AG04450 (cell line): ENCODE measurements around the gene RNF111. TPM values are rescaled to one million over a fixed set of nuclear protein-coding genes. Genes with fewer than 3 reads are reported as not detected.

Experiments used
- CTCF ChIA-PET: fragments of 300-600, 350-600 bp; formaldehyde crosslinking; extraction: SDS; loops from one replicate; lab custom pipeline; 2022; ENCODE audit warnings: antibody characterized with exemption, inconsistent platforms; lab: Charles Lee
- POLR2A ChIA-PET: fragments of 350-600 bp; formaldehyde crosslinking; extraction: SDS; loops from one replicate; lab custom pipeline; 2021; ENCODE audit warnings: antibody characterized with exemption, inconsistent platforms; lab: Yijun Ruan, JAX
- DNase-seq: peaks from one replicate; pipeline ENCODE4 v3.0.0-alpha.2; 2011; ENCODE audit warnings: low read depth, low spot score
- H3K27ac ChIP-seq: one replicate; pipeline ENCODE4 v1.5.1; 2012; ENCODE audit warnings: low read depth, low read length, control low read depth
- H3K27me3 ChIP-seq: one replicate; pipeline ENCODE4 v1.6.0; 2012; ENCODE audit warnings: low read length; ENCODE audit not compliant: control insufficient read depth, insufficient read depth
- H3K4me3 ChIP-seq: 2 replicates; pipeline ENCODE4 v1.5.1; 2011; ENCODE audit warnings: mild to moderate bottlenecking, low read depth, low read length, control low read depth
- H3K9me3 ChIP-seq: 2 replicates; pipeline ENCODE4 v1.5.1; 2012; ENCODE audit warnings: low read length; ENCODE audit not compliant: control insufficient read depth, insufficient read depth
- polyA plus RNA-seq: library from polyadenylated mRNA; depleted of rRNA; stranded (reverse); fragments of >200 nt; gene quantifications from 2 replicates; pipeline ENCODE4 v1.2.3, GENCODE V29; 2011
- TF ChIP-seq, protein P1 (sequence below): IDR thresholded peaks from 2 replicates; pipeline ENCODE4 v1.5.1; 2011; ENCODE audit warnings: low read depth, low read length, control low read depth, inconsistent platforms

Gene RNF111
- polyA plus RNA-seq, 1 experiment: 24.4 TPM

GRCh38 chr15:59059076-59059597 is 71.7 kb downstream of the RNF111 start:
- no peaks in the 10 kb centered on the region for H3K27me3 ChIP-seq
- no peak overlapping the region for H3K27ac ChIP-seq
- ChIA-PET POLR2A (no interaction called here), CTCF (no interaction called here)
- no peaks in the 10 kb centered on the region for H3K9me3 ChIP-seq
- TF ChIP-seq, protein P1, sequence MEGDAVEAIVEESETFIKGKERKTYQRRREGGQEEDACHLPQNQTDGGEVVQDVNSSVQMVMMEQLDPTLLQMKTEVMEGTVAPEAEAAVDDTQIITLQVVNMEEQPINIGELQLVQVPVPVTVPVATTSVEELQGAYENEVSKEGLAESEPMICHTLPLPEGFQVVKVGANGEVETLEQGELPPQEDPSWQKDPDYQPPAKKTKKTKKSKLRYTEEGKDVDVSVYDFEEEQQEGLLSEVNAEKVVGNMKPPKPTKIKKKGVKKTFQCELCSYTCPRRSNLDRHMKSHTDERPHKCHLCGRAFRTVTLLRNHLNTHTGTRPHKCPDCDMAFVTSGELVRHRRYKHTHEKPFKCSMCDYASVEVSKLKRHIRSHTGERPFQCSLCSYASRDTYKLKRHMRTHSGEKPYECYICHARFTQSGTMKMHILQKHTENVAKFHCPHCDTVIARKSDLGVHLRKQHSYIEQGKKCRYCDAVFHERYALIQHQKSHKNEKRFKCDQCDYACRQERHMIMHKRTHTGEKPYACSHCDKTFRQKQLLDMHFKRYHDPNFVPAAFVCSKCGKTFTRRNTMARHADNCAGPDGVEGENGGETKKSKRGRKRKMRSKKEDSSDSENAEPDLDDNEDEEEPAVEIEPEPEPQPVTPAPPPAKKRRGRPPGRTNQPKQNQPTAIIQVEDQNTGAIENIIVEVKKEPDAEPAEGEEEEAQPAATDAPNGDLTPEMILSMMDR: no peak
- no peak overlapping the region for H3K4me3 ChIP-seq
- DNase-seq: no peak

GRCh38 chr15:59060348-59060747 is 72.9 kb downstream of the RNF111 start:
- TF ChIP-seq, protein P1: no peak
- H3K4me3 ChIP-seq: no peak overlapping the region
- DNase-seq: no peak
- ChIA-PET CTCF (no interaction called here), POLR2A (no interaction called here)
- no peak overlapping the region for H3K27ac ChIP-seq
- no peaks in the 10 kb centered on the region for H3K9me3 ChIP-seq
- H3K27me3 ChIP-seq: no peaks in the 10 kb centered on the region

- Histone ChIP-seq H3K27ac (no peak overlapping the region), H3K4me3 (no peak overlapping the region), H3K9me3 (no peaks in the 10 kb centered on the region), H3K27me3 (no peaks in the 10 kb centered on the region)
- ChIA-PET CTCF (no interaction called here), POLR2A (interaction anchor here (0.6 kb wide), 1 partner anchor 206 kb away, joined by 9 read pairs; no protein-coding TSS in a partner anchor)
- no peak for DNase-seq
- TF ChIP-seq, protein P1: no peak
These were observed 75.6 kb downstream of the RNF111 start for GRCh38 chr15:59063042-59063441.

DNA sequence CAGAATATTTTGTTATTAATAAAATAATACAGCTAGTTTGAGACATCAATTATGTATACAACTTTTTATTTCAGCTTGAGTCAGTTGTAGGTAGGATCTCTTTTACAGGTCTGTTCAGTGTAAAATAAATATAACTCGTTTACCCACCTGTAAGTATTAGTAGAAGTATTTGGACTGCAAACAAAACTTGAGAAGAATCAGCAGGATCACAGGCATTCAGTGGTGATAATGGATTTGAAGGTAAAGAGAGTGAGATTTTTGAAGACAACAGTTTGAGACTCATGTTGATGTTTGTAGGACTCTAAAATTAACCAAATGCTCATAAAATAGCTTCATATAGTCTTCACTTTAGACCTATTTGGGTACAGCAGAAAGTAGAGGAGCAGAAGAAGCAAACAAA is 82.0 kb downstream of the RNF111 start:
- no peaks in the 10 kb centered on the region for H3K27me3 ChIP-seq
- no peak for DNase-seq
- TF ChIP-seq, protein P1: no peak
- no peak overlapping the region for H3K4me3 ChIP-seq
- POLR2A ChIA-PET: no interaction called here
- CTCF ChIA-PET: interaction anchor here (0.6 kb wide), 1 partner anchor 21 kb away, joined by 3 read pairs; no protein-coding TSS in a partner anchor
- H3K9me3 ChIP-seq: peaks cover 6% of the 10 kb centered on the region
- H3K27ac ChIP-seq: no peak overlapping the region

DNA sequence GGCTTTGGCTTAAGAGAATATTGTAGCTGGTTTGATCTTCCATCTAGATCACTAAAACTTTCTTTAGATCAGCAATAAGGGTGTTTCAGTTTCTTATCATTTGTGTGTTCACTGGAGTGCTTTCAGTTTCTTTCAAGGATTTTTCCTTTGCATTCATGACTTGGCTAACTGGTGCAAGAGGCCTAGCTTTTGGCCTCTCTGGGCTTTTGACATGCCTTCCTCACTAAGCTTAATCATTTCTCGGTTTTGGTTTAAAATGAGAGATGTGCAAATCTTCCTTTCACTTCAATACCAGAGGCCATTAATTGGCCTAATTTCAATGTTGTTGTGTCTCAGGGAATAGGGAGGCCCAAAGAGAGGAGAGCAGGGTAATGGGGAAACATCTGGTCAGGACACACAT is 87.1 kb downstream of the RNF111 start:
- Histone ChIP-seq H3K9me3 (peaks cover 6% of the 10 kb centered on the region), H3K4me3 (no peak overlapping the region), H3K27me3 (no peaks in the 10 kb centered on the region), H3K27ac (no peak overlapping the region)
- POLR2A ChIA-PET: no interaction called here
- CTCF ChIA-PET: no interaction called here
- no peak for DNase-seq
- TF ChIP-seq, protein P1: no peak
